Measurements from ENCODE around the gene DNLZ. TPM values are rescaled to one million over a fixed set of nuclear protein-coding genes. Genes with fewer than 3 reads are reported as not detected.
A peak's percentile ranks its signal among the peaks of the same experiment; 100 is the strongest.

Gene DNLZ
- total and polyA plus RNA-seq, 12 donors: 3.1 to 28.9 (median 17.5) TPM

- peaks cover 0 to 9% of the 10 kb centered on the region in 2 donors for H3K4me1 ChIP-seq (replicated peaks in 1 of 2)
- H3K9me3 ChIP-seq (replicated peaks in 1 of 3): no peaks in the 10 kb centered on the region
- peaks cover 0 to 12% of the 10 kb centered on the region in 2 donors for H3K36me3 ChIP-seq (replicated peaks in 1 of 2)
- TF ChIP-seq CTCF (IDR thresholded peaks at IDR 0.05): peak in 1 of 6 experiments; percentile 7
- TF ChIP-seq POLR2A (IDR thresholded peaks at IDR 0.05): no peak
- no peaks in the 10 kb centered on the region for H3K27me3 ChIP-seq
- no peak overlapping the region for H3K27ac ChIP-seq
- H3K4me3 ChIP-seq: no peak overlapping the region
- no peak for DNase-seq
- intact Hi-C loops (cut with DNase I): no loop called here
- WGBS, 4 donors: 58 to 67% (median 62%) methylated on average over 7 to 12 of the region's 12 CpGs
Observed at GRCh38 chr9:136375096-136375495, 11.6 kb upstream of the DNLZ start.

- Histone ChIP-seq H3K27me3 (no peaks in the 10 kb centered on the region), H3K9me3 (replicated peaks in 1 of 3) (no peaks in the 10 kb centered on the region), H3K4me3 (no peak overlapping the region), H3K36me3 (replicated peaks in 1 of 2) (peaks cover 0 to 5% of the 10 kb centered on the region in 2 donors), H3K4me1 (replicated peaks in 1 of 2) (peaks cover 0 to 9% of the 10 kb centered on the region in 2 donors), H3K27ac (peak overlapping the region in 1 of 5 donors; percentile 78)
- intact Hi-C loops (cut with DNase I): no loop called here
- TF ChIP-seq CTCF (IDR thresholded peaks at IDR 0.05) (no peak), POLR2A (IDR thresholded peaks at IDR 0.05) (no peak)
- 84 to 93% (median 86%) methylated on average over 5 to 14 of the region's 14 CpGs for WGBS, 4 donors
- no peak for DNase-seq
Observed at GRCh38 chr9:136374183-136374575, 10.6 kb upstream of the DNLZ start.

- 57 to 69% (median 62%) methylated on average over 13 to 27 of the region's 27 CpGs for WGBS, 4 donors
- peaks cover 0 to 9% of the 10 kb centered on the region in 2 donors for H3K4me1 ChIP-seq (replicated peaks in 1 of 2)
- H3K27ac ChIP-seq: peak within 1 kb of the TSS in 3 of 5 donors; percentile 2 to 78 (median 37)
- TF ChIP-seq CTCF (IDR thresholded peaks at IDR 0.05): no peak
- no peak for TF ChIP-seq POLR2A (IDR thresholded peaks at IDR 0.05)
- H3K27me3 ChIP-seq: no peaks in the 10 kb centered on the region
- peak within 1 kb of the TSS in 1 of 4 donors; percentile 42 for H3K4me3 ChIP-seq
- no peaks in the 10 kb centered on the region for H3K9me3 ChIP-seq (replicated peaks in 1 of 3)
- H3K36me3 ChIP-seq (replicated peaks in 1 of 2): peaks cover 0 to 4% of the 10 kb centered on the region in 2 donors
- intact Hi-C loops (cut with DNase I): no loop called here
- DNase-seq: peak in 3 of 7 donors; percentile 50 to 61 (median 54)
Observed at GRCh38 chr9:136373300-136374182, 10.0 kb upstream of the DNLZ start, which contains the start of gene CARD9. TSS of gene CARD9 (minus strand) at chr9:136373669. CDS start at chr9:136372078, 1,591 bp downstream.

DNA sequence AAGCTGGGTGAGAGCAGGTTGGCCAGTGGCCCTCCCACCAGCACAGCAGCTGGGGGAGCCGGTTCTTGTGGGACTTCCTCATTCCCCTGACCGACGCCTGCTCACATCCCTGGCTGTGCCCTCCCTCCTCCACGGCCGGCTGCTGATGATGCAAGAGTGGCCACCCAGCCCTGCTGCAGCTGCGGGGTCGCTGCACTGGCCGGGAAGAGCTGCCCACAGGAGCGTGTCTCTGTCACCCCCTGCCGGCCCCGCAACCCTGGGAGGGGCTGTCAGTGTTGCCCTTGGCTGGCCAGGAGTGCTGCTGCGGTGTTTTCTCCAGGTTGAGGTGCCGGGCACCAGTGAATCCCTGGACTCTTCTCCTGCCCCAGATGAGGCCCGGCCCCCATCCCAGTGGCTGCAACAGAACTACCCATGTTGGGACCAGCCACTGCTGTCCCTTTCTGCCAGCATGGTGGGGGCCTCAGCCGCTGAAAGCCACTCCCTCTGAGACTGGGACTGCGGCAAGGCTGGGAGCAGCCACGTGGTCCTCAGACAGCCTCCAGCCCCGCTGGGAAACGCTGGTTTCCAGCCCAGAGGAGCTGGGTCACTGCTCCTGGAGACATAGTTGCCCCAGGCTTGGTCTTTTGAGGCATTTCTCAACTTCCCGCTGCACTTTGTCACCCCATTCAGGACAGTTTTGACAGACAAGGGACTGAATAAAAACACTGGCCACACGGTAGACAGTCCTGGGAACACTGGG is 9.2 kb upstream of the DNLZ start:
- H3K27ac ChIP-seq: peak overlapping the region in 3 of 5 donors; percentile 2 to 78 (median 37)
- 17 to 37% (median 28%) methylated on average over 3 to 21 of the region's 21 CpGs for WGBS, 4 donors
- H3K4me1 ChIP-seq (replicated peaks in 1 of 2): peaks cover 0 to 9% of the 10 kb centered on the region in 2 donors
- TF ChIP-seq POLR2A (IDR thresholded peaks at IDR 0.05): no peak
- no peak for TF ChIP-seq CTCF (IDR thresholded peaks at IDR 0.05)
- peaks cover 0 to 4% of the 10 kb centered on the region in 2 donors for H3K36me3 ChIP-seq (replicated peaks in 1 of 2)
- peak overlapping the region in 1 of 4 donors; percentile 42 for H3K4me3 ChIP-seq
- H3K9me3 ChIP-seq (replicated peaks in 1 of 3): no peaks in the 10 kb centered on the region
- no peaks in the 10 kb centered on the region for H3K27me3 ChIP-seq
- intact Hi-C loops (cut with DNase I): no loop called here
- DNase-seq: peak in 5 of 7 donors; percentile 55 to 73 (median 64)

Measured in adrenal gland (tissue), 12 donors.